ENCODE data around the gene PIP4K2A. TPM values are rescaled to one million over a fixed set of nuclear protein-coding genes. Genes with fewer than 3 reads are reported as not detected.

Gene PIP4K2A
- total RNA-seq, 4 donors from 2014 or later: 27.3 to 52.7 (median 41.6) TPM

- TF ChIP-seq, protein P1, sequence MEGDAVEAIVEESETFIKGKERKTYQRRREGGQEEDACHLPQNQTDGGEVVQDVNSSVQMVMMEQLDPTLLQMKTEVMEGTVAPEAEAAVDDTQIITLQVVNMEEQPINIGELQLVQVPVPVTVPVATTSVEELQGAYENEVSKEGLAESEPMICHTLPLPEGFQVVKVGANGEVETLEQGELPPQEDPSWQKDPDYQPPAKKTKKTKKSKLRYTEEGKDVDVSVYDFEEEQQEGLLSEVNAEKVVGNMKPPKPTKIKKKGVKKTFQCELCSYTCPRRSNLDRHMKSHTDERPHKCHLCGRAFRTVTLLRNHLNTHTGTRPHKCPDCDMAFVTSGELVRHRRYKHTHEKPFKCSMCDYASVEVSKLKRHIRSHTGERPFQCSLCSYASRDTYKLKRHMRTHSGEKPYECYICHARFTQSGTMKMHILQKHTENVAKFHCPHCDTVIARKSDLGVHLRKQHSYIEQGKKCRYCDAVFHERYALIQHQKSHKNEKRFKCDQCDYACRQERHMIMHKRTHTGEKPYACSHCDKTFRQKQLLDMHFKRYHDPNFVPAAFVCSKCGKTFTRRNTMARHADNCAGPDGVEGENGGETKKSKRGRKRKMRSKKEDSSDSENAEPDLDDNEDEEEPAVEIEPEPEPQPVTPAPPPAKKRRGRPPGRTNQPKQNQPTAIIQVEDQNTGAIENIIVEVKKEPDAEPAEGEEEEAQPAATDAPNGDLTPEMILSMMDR (IDR thresholded peaks at IDR 0.05; ENCODE audit: low read depth): no peak
Observed at GRCh38 chr10:22623633-22624253, 90.6 kb downstream of the PIP4K2A start.

DNA sequence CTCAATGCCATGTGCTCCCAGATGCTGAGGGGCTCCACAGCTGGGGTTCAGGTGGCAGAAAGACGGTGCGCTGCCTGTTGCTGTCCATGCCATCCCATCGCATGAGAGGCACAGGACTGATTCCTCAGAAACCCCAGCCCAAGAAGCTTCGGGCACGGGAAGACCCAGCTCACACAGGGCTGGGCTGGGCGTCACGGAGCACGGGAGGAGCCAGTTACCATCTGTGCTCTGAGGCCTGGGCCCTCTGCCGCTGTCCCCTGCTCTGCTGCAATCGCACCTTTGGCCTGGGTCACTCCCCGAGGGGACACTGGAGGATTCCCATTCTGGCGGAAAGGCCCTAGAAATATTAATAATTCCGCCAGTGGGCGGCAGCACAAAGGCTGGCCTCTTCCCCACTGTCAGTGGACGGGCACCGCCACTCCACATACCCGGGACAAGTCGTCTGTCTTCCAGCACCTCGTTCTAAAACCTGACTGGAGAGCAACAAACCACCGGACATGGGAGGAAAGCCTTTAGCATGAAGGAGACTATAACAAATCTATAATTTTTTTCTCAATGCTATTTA, 92.1 kb downstream of the PIP4K2A start:
- TF ChIP-seq, protein P1 (IDR thresholded peaks at IDR 0.05; ENCODE audit: low read depth): no peak

DNA sequence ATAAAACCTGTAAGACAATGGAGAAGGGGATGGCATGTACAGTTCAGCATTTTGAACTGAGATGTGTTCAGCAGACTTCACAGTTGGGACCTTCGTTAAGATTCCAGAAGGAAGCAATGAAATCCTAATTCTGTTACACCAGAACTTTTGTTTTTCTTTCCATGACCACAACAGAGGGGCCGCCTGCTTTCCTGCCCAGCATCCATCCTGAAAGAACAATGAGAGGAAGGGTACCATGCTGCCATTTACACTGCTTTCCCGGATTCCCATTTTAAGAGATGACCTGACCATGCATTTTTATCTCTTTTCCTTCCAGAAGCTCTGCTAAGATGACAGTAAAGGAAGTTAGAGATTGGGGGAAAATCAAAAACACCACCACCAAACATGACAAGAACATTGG, 92.7 kb downstream of the PIP4K2A start:
- TF ChIP-seq, protein P1 (IDR thresholded peaks at IDR 0.05; ENCODE audit: low read depth): no peak

DNA sequence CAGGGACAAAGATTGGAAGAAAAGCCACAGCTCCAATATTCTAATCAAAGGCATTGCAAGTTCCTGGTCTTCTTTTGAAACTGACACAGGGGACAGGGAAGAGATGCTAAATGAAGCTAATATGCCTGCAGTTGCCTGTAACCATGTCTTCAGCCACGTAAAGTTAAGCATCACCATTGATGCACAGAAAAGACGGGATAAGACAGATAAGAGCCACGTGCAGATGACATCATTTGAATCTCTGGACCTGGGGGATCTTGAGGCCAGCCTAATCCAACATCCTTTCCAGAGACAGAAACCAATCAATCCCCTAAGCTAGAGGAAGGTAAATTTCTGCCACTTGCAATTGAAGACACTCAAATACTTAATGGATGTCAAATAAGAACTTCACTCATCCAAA, 93.4 kb downstream of the PIP4K2A start:
- TF ChIP-seq, protein P1 (IDR thresholded peaks at IDR 0.05; ENCODE audit: low read depth): no peak

DNA sequence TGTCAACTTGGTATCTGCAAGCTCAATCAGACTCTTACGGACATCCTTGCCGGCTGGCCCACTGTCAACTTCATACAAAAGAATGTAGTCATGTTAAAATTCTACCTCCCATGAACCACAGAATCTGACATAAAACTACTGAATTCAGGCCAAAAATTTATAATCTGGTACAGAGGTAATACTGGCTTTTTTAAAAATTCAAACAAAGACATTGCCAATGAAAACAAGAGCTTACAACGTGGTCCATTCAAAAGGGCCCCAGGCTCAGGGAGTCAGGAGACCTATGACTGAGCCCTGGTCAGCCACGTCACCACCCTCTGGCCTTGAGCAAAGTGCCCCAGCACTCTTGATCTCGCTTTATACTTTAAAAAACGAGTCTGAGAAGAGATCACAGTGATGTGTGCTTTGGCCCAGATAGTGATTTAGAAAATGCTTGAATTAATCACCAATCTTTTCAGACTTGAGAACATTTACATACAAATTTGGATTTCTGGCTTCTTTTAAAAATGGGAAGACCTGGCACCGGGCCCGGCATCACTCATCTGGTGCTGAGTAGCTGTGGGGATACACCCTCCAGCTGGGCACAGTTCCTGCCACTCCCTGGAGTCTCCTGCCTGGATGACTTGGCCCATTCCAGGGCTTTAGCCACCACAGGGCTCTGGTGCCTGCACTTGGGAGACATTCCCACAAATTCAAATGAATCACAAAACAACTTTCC, 94.1 kb downstream of the PIP4K2A start:
- TF ChIP-seq, protein P1 (IDR thresholded peaks at IDR 0.05; ENCODE audit: low read depth): no peak

- TF ChIP-seq, protein P1 (IDR thresholded peaks at IDR 0.05; ENCODE audit: low read depth): no peak
Observed at GRCh38 chr10:22619101-22619500, 95.3 kb downstream of the PIP4K2A start.

GRCh38 chr10:22618078-22618785, 96.1 kb downstream of the PIP4K2A start:
- TF ChIP-seq, protein P1 (IDR thresholded peaks at IDR 0.05; ENCODE audit: low read depth): no peak

Measured in subcutaneous adipose tissue (tissue), 4 donors.